Endothelial cell of hepatic sinusoid (primary cell): ENCODE data around the gene KCNT1.
"Not testable (repeated sequence)": the region's sequence is repeated elsewhere in the genome, so short reads cannot be mapped to it uniquely, and the experiment has no call there.

Source experiments
- in situ Hi-C: cut with HindIII; loops from 2 replicates; pipeline ENCODE4 v1.10.0; 2017; ENCODE audit warnings: low sequenced_read_pairs

The KCNT1 gene

DNA sequence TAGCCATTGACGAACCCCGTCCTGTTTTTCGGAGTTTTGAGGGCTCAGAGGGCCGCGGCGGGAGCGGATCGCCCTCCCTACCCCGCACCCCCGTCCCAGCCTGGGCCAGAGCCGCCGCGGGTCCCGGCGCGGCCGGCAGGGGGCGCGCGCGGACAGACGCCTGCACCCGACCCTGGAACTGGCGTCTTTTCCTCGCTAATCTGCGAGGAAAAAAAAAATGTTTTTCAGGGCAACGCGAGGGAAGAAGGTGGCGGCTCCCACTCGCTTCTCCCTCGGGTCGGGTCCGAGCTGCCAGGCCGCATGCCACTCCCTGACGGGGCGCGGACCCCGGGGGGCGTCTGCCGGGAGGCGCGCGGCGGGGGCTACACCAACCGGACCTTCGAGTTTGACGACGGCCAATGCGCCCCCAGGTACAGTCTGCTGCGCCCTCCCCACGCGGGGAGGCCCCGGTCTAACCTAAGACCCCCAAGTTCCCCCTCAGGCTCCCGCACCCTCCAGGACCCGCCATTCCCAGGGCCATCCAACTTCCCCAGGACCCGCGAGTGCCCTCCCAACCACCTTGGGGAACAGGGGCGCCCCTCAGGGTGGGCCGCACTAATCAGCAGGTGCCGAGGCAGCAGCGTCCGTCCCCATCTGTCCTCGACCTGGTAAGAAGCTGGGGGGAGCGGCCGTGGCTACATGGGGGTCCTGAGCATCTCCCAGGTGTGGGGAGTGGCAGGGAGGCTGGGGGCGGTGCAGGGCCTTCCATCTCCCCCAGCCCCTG lies at the start of gene KCNT1:
TSS of gene KCNT1 (plus strand) at position 227 of the 763 bp plus-strand sequence. CDS start at position 301, 74 bp downstream.
- in situ Hi-C loops, result no loop called here

DNA sequence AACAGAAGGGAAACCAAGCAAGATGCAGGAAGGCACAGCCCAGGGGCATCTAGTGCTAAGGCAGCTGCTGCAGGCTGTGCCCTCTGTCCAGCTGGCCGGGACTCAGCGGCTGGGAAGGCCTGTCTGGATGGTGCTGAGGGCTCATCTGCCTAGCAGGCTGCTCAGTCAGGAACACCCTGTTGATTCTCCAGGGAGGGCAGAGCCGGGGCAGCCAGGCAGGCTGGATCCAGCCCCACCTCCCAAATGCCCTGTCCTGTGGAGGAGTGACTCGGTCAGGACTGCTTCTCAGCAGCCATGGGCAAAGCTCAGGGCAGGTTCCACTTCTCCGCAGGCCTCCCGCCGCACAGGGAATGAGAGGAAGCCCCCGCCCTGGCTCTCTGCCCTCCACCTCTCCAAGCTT lies 46.7 kb upstream of the KCNT1 start:
- in situ Hi-C loops, result no loop called here

DNA sequence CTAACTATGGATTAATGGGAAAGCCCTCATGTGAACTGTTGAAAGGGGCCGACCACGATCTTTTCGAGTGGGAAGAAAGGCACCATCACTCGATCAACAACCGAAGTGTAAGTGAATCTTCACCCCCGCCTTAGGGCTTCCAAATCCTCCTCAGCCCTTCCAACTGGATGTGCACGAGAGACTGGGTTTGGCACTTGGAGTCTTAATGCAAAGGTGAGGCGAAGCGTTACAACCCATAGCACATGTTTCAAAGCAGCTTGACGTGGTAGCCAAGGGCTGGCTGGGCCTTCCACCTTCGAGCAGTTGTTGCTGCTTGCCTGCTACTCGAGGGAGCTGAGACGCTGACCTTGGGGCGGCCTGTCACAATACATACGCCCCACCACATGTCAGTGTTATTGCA lies 44.6 kb upstream of the KCNT1 start:
- in situ Hi-C loops, result no loop called here

DNA sequence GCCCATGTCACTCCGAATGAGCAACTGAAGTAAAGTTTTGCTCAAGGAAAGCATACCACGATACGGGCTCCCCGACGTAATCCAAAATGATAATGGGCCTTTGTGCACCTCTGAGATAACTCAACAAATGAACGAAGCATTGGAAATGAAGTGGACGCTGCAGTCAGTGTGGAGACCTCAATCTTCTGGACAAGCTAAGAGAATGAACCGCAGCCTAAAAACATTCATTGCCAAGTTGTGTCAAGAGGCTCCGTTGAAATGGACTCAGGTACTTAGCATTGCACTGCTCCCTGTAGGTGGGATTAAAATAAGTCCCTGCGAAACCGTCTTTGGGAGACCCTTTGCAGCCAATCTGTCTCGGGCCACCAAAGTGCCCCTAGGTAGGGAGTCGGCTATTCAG lies 42.7 kb upstream of the KCNT1 start:
- in situ Hi-C loops, result no loop called here

DNA sequence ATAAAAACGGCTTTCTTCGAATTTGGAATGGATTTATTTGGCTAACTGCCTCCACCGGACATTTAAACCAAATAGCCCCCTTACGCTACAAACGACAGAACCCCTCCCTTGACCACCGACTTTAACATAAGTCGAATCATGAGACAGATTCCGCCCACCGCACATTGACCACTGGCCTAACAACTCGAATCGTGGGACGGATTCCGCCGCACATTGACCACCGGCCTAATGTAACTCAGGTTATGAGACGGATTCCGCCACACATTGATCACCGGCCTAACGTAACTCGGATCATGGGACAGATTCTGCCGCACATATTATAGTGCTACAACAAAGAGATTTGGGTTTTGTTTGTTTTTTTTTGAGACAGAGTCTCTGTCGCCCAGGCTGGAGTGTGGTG lies 41.6 kb upstream of the KCNT1 start:
- in situ Hi-C loops, result no loop called here

DNA sequence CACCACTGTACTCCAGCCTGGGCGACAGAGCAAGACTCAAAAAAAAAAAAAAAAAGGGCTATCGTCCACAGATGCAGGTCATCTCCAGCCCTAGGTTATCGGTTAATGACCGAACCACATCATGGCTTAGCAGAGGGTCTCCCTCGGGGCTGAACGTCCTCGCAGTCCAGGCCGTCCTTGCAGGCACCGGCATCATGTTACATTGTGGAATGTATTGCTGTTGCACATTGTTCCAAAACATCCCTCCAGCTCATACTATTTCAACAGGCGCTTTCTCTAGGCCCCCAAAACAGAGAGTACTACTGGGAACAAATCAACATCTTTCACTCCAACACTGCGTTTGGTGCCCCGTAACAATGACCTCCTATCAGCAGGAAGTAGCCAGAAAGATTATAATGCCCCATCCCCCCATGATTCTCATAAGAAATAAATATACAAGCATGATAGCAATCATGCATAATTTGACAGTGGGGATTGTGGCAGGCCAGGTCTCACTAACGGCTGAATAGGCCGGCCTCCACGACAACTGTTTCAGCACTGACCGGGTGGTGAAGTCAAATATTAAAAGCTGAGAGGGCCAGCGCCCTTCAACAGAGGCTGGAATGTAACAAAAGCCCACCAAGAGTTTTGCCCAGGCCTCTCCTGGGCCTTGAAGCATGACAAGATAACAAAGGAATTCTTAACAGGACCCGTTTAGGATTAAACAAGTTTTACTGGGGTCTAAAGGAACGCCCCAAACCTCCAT lies 40.0 kb upstream of the KCNT1 start:
- in situ Hi-C loops, result no loop called here

DNA sequence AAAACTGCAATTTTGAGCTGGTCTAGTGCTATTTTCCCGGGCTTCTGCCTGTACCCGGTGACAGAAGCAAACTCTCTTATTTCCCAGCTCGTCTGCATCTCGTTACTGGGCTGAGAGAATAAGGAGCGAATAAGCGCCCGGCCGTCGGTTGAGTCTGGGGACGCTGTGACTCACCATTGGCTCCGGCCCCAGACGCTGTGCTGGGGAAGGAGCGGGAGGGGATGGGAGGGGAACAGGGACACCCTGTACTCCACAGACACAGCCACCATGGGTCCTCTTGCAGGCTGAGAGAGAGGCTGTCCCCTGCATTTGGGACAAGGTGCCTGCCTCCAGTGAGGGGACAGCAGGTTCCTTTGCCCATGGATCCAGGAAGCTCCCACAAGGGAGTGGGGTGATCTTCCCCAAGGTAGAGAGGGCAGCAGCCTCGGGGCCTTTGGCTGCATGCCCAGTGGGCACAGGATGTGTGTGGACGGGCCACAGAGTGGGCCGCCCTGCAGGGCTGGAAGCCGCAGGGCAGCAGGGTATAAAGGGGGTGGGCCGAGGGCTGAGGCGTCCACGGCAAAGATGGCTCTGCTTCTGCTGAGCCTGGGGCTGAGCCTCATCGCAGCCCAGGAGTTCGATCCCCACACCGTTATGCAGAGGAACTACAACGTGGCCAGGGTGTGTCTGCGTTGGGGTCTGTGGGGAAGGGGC lies 39.1 kb upstream of the KCNT1 start, which contains the start of gene LCN9:
TSS of gene LCN9 (plus strand) at position 552 of the 693 bp plus-strand sequence. CDS start at position 565, 13 bp downstream.
- in situ Hi-C loops, result no loop called here

DNA sequence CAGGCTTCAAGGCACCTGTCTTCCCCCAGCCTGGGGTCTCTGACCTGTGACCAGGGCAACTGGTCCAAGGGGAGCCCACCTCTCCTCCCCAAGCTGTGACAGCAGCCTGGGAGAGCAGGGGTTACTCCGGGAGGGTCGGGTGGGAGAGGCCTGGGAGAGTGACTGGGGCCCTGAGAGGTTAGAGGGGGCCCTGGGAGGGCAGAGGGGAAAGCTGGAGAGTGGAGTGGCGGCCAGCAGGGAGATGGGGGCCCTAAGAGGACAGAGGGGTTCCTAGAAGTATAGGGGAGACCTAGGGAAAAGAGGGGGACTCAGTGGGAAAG lies 38.6 kb upstream of the KCNT1 start:
- in situ Hi-C loops, result no loop called here

DNA sequence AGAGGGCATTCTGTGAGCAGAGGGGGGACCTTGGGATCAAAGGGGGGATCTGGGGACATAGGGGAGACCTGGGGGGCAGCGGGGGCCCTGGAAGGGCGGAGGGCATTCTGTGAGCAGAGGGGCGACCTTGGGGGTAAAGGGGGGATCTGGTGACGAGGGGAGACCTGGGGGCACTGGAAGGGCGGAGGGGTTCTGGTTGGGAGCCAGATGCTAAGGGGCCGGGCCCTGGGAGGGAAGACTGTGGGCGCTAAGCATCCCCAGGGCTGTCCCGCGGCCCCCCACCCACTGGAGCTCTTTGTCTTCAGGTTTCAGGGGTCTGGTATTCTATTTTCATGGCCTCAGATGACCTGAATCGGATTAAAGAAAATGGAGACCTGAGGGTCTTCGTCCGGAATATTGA lies 38.1 kb upstream of the KCNT1 start:
- in situ Hi-C loops, result no loop called here

DNA sequence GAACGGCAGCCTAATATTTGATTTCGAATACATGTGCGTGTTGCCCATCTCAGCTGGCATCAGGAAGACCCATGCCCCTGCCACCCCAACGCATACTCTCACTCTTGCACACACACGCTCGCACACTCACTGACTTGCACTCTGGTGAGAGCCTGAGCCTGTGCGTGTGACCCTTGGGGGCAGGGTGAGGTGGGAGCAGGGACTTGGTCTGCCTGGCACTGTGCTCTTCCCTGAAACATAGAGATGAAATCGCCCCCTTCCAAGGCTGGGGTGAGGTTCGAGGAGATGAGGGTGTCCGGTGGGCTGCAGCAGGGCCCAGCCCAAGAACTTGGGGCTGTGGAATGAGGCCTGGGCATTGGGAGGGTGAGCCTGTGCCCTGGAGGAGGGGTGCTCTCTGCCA lies 37.7 kb upstream of the KCNT1 start:
- in situ Hi-C loops, result no loop called here

DNA sequence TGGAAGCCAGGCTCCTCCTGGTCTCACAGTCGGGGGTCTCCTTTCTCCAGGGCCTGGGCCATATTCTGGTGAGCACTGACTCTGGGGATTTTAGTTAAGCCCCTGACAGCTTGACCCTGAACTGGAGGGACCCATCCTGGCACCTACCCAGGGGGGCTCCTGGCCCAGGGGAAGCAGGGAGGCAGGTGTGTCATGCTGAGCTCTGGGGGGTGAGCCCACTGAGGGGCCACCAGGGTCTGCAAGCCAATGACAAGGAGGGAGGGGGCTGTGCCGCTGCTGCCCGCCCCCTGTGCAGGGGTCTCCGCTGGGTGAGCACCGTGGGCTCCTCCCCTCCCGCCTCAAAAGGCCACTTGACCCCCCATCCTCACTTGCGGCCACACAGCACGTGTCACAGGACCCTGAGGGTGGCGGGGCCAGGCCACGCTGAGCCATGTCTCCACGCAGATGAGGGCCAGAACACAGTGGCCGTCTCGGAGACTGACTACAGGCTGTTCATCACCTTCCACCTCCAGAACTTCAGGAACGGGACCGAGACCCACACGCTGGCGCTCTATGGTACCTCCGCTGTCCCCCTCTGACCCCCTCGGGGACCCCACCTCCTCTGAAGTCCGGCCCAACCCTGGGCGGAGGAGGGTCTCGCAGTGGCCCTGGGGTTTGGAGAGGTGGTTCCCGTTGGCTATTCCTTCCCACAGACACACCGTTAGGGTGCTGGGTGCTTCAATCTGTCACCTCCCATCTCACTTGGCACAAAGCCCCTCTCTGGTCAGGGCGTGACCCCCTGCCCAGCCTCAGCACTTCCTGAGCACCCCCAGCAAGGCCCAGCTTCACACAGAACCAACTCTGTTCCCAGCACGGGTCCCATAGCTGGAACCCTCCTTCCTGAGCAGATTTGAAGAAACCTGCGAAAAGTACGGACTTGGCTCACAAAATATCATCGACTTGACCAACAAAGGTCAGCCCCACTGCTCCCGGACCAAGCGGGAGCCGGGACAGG lies 36.9 kb upstream of the KCNT1 start:
- in situ Hi-C loops, result no loop called here

DNA sequence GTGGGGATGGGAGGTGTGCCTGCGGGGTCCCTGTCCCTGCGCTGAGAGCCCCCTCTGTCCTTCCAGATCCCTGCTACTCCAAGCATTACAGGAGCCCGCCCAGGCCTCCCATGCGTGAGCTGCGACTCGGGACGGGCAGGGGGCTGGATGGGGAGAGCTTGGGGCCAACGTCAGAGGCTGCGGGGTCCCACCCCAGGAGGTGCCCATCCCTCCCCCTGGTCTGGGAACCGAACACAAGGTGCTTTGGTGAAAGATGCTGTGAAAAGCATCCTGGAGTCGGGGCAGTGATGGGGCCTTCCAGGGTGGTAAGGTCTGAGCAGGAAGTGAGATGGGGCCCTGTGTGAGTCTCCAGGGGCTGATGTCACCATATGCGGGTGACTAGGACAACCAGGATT lies 36.2 kb upstream of the KCNT1 start:
- in situ Hi-C loops, result no loop called here

DNA sequence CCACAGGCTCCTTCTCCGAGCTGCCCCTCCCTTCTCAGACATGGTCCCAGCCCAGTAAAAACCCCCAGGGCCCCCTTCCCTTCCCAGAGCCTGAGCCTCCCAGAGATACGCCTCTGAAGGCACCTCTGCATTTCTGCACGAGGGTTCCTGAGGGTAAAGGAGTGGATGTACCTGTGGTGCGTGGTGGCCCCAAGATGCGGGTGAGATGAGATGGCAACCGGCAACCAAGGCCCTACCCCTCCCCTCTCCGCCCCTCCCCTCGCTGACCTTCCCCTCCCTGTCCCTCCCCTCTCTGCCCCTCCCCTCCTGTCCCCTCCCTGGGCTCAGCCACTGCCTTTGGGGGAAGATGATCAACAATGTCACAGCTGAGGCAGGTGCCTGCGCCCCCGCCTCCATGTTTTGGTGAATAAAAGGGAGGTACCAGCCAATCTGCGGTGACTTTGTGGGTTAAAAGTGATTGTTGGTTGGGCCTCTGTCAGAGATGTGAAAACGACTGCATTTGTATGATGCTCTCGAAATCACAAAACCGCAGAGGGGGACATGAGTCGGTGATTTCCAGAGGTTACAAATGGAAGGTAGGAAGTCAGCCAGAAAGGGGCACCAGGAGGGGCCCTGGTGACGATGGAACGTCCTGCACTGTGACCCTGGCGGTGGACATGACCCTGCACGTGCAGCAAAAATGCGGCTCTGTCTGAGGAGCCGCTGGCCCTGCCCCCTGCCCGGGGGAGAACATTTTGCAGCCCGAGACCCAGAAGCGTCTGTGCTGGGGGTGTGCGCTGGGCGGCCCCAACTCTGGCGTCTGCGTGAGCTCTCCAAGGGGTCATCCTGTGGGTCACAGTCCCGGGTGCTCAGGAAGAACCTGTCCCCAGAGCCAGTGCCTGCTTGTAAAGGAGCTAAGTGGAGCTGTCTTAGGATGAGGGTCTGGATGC lies 35.2 kb upstream of the KCNT1 start:
- in situ Hi-C loops, result no loop called here

DNA sequence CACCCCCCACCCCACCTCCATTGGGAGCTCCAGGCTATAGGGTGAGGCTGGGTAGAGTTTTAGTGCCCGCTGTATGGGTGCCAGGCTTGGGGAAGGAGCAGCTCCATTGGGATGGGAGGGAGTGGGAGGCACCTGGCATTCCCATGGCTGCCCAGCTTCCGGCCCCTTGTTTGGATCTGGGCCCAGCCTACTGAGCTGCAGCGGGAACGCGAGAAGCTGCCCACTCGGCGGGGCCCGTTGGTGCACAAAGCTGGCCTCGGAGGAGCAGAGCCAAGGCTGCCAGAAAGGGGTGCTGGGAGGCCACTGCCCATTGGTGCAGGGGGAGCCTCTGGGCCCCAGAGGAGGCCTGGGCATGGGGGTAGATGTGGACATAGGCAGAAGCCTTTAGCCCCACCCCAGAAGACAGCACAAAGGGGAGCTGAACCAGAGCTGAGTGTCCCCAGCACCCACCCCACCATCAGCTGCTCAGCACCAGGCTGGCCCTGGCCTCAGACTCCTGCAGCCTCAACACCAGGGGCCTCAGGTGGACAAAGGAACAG lies 34.5 kb upstream of the KCNT1 start:
- in situ Hi-C loops, result no loop called here

DNA sequence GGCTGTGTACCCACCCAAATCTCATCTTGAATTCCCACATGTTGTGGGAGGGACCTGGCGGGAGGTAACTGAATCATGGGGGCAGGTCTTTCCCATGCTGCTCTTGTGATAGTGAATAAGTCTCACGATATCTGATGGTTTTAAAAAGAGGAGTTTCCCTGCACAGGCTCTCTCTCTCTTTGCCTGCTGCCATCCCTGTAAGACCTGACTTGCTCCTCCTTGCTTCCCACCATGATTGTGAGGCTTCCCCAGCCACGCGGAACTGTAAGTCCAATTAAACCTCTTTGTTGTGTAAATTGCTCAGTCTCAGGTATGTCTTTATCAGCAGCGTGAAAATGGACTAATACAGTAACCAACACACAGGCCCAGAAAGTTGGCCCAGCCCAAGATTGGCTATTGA lies 33.0 kb upstream of the KCNT1 start:
- in situ Hi-C loops, result not testable (repeated sequence)

DNA sequence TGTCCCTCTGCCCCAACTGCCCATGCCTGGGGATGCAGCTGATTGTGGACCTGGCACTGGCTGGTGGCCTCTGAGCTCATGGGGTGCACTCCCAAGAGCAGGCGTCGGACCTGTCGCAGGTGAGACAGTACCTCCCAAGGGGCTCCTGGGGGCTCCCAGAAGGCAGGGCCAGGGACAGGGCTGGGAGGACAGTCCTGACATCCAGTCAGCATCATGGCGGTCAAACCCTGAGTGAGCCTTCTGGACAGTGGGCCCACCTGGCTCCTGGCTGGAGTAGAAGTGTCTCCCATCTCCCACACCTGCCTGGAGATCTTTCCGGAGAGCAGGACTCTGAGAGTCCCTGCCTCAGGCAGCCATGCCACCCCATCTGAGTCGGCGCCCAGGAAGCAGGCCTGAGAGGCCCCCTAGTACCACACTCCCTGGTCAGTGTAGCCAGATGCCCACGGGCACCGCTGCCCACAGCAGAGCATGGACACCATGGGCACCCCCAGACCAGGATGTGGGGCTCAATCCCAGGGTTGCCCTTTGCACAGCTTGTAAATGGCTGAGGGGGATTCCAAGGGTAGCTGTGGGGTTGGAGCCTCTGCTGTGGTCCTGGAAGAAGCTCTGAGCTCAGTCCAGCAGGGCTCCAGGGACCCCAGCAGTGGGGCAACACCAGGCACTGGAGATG lies 32.2 kb upstream of the KCNT1 start:
- in situ Hi-C loops, result no loop called here

DNA sequence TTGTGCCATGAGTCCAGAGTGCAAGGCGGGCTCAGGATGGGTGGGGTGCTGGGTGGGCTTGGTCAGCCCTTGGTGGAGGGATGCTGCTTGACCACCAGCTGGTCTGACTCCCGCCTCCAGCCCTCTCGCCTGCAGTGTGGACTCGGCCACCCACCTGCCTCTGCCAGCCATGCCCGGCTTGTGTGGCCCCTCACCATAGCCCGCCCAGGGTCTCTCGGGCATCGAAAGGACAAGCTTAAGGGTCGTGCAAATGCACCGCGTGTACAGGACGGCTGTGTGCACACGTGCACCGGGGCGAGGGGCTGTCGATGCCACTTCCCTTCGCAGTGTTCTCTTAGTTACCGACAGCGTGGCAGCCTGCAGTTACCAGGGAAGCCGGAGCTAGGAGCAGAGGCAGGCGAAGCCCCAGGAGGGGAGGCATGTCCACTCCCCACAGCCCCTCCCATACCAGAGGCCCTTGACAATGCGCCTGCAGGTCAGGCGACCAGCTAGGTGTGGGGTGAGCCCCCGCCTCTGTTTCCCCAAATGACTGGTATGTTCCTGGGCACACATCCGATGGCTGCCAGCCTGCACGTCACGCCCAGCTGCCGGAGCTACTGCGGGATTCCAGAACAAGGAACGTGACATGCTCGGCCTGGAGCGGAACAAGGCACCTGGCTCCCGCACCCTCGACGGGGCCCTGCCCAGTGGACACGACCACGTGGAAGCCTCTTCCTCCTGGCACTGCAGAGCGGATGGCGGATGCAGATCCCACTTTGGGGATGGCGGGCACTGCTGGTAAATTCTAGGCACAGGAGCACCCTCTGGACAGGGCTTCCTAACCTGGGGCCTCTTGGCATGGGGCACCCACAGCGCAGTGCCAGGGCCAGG lies 31.0 kb upstream of the KCNT1 start:
- in situ Hi-C loops, result no loop called here

DNA sequence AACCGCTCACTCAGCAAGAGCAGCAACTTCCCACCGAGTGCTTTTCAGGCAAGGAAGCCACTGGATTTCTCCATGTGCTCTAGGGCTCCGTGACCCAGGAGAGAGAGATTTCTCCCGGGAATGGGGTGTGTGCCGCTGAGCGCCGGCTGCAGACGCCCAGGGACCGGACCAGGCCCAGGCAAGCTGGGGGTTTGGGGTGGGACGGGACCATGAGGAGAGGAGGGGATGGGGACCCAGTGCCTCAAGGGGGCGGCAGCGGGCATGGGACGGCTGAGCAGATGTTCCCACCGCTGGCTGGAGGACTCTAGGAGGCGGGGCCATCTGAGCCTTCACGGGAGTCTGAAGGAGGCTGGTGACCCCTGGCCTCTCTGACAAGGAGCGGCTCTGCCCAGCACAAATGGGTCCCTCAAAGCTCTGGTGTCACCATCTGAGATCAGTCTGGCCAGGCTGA lies 30.4 kb upstream of the KCNT1 start:
- in situ Hi-C loops, result no loop called here
